Measurements from ENCODE around the gene VSIR.

Gene VSIR

DNA sequence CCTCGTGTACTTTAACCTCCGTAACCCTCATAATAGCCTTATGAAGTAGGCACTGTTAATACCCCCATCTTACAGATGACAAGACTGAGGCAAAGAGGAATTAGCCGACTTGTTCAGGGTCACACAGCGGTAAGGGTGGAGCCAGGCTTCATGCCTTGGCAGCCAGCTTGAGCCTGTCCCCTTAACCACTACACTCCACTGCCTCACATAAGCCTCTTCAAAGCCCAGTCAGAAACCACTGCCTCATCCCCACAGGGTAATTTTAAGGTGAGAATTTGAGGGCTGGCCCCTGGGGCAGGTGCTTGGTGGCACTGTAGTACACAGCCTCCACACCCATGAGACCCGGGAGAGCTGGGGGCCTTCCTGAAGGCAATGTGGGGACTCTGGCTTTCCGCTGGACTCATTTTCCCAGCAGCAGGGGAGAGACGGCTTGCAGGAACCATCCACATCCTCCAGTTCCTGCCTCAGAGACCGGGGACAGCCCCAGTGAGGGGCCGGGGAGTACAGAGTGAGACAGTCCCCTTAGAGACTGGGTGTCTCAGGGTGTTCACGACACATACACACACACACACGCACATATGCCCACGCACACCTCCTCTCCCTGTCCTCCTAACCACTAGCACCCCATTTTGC is 46.1 kb downstream of the VSIR start:
- no peak for DNase-seq (ENCODE audit: insufficient read length, low spot score)
- no peak for FAIRE-seq
- TF ChIP-seq POLR2AphosphoS5 (IDR thresholded peaks at IDR 0.05; ENCODE audit: low read depth, low read length) (no peak), TAF1 (IDR thresholded peaks at IDR 0.05; ENCODE audit: low read depth, low read length) (no peak), POLR2A (IDR thresholded peaks at IDR 0.05; ENCODE audit: low read depth, low read length) (no peak), SPI1 (IDR thresholded peaks at IDR 0.05; ENCODE audit: low read depth, low read length) (no peak), POU2F2 (IDR thresholded peaks at IDR 0.05; ENCODE audit: low read depth, low read length) (no peak), PAX5 (IDR thresholded peaks at IDR 0.05; ENCODE audit: insufficient read depth, low read length, severe bottlenecking) (no peak)

DNA sequence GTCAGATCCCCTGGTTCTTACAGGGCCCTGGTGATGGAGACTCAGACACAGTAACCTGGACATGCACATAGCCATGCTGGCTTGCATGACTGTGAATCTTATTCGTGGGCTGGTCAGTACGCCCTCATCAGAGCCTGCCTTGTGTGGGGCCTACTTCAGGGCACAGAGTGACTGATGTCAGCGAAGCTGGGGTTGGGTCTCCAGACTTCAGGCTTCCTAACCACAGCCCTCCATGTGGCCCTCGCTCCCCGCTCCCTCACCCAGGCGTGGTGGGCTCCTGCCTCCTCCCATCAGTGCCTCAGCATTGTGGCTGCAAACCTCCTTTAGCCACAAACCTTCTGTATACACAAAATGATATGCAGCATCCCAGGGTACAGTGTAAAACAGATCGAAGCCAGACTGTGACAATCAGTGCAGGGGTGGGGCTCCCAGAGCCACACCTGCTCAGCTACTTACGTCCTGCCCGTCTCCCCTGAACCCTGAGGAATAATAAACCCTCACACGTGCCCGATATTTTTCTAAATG is 46.7 kb downstream of the VSIR start:
- no peak for FAIRE-seq
- TF ChIP-seq POLR2A (IDR thresholded peaks at IDR 0.05; ENCODE audit: low read depth, low read length), result no peak
- no peak for TF ChIP-seq TAF1 (IDR thresholded peaks at IDR 0.05; ENCODE audit: low read depth, low read length)
- no peak for TF ChIP-seq POU2F2 (IDR thresholded peaks at IDR 0.05; ENCODE audit: low read depth, low read length)
- no peak for TF ChIP-seq POLR2AphosphoS5 (IDR thresholded peaks at IDR 0.05; ENCODE audit: low read depth, low read length)
- TF ChIP-seq PAX5 (IDR thresholded peaks at IDR 0.05; ENCODE audit: insufficient read depth, low read length, severe bottlenecking), result no peak
- TF ChIP-seq SPI1 (IDR thresholded peaks at IDR 0.05; ENCODE audit: low read depth, low read length), result no peak
- DNase-seq (ENCODE audit: insufficient read length, low spot score), result no peak

DNA sequence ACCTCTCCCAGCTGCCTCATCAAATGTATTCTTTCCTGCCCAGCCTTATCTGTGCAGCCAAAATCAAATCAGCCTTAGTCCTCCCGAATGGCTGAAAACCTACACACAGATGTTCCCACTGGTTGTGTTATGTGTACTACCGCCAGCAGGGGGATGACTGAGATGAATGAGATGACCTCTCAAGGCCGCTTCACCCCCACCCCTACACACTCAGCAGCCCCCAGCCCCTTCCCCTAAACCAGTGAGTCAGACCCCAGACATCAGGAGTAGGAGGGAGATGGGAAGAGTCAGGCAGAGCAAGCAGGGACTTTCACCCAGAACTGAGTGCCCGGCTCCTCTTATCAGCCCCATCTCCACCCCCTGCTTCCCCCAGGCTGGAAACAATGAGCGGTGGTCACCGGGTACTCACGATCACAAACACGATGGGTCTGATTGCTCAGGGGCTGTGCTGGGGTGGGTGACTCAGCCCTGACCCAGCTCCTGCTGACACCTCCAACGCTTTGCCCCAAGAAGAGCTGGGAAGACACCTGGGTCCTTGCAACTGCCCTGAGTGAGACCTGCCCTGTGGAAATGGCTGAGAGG is 47.2 kb downstream of the VSIR start:
- DNase-seq (ENCODE audit: insufficient read length, low spot score) (no peak), FAIRE-seq (no peak)
- TF ChIP-seq POLR2A (IDR thresholded peaks at IDR 0.05; ENCODE audit: low read depth, low read length), result no peak
- TF ChIP-seq PAX5 (IDR thresholded peaks at IDR 0.05; ENCODE audit: insufficient read depth, low read length, severe bottlenecking), result no peak
- TF ChIP-seq POLR2AphosphoS5 (IDR thresholded peaks at IDR 0.05; ENCODE audit: low read depth, low read length), result no peak
- TF ChIP-seq TAF1 (IDR thresholded peaks at IDR 0.05; ENCODE audit: low read depth, low read length), result no peak
- no peak for TF ChIP-seq SPI1 (IDR thresholded peaks at IDR 0.05; ENCODE audit: low read depth, low read length)
- no peak for TF ChIP-seq POU2F2 (IDR thresholded peaks at IDR 0.05; ENCODE audit: low read depth, low read length)

DNA sequence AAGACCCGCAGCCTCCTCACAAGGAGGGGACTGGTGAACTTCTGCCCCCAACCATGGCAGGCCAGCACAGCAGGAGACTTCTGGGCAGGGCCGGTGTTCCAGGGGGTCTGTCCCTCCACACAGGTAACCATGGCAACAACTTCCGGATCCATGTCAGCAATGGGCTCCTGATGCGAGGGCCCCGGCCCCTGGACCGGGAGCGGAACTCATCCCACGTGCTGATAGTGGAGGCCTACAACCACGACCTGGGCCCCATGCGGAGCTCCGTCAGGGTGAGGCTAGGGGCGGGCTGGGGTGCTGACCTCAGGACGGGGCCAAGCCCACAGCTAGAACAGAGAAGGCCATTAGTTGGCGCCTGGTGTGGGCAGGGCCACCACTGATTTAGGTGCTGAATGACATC is 48.1 kb downstream of the VSIR start:
- FAIRE-seq (no peak), DNase-seq (ENCODE audit: insufficient read length, low spot score) (no peak)
- TF ChIP-seq POU2F2 (IDR thresholded peaks at IDR 0.05; ENCODE audit: low read depth, low read length) (no peak), PAX5 (IDR thresholded peaks at IDR 0.05; ENCODE audit: insufficient read depth, low read length, severe bottlenecking) (no peak), POLR2A (IDR thresholded peaks at IDR 0.05; ENCODE audit: low read depth, low read length) (no peak), POLR2AphosphoS5 (IDR thresholded peaks at IDR 0.05; ENCODE audit: low read depth, low read length) (no peak), TAF1 (IDR thresholded peaks at IDR 0.05; ENCODE audit: low read depth, low read length) (no peak), SPI1 (IDR thresholded peaks at IDR 0.05; ENCODE audit: low read depth, low read length) (no peak)

DNA sequence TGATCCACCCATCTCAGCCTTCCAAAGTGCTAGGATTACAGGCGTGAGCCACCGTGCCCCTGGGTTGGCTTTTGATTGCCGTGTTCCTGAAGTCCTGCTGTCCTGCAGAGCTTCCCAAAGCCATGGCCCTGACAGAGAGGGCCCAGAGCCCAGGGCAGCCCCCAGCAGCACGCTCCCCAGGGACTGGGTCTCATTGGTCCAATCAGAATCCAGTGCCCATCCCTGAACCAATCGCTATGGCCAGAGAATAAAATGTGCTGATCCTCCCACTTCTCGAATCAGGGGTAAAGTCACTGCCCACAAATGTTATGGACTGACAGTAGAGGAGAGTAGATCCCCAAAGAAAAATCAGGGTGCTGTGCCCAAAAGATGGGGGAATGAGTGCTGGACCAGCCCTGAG is 48.8 kb downstream of the VSIR start:
- FAIRE-seq (no peak), DNase-seq (ENCODE audit: insufficient read length, low spot score) (no peak)
- no peak for TF ChIP-seq TAF1 (IDR thresholded peaks at IDR 0.05; ENCODE audit: low read depth, low read length)
- TF ChIP-seq POLR2A (IDR thresholded peaks at IDR 0.05; ENCODE audit: low read depth, low read length), result no peak
- TF ChIP-seq PAX5 (IDR thresholded peaks at IDR 0.05; ENCODE audit: insufficient read depth, low read length, severe bottlenecking), result no peak
- TF ChIP-seq POU2F2 (IDR thresholded peaks at IDR 0.05; ENCODE audit: low read depth, low read length), result no peak
- no peak for TF ChIP-seq SPI1 (IDR thresholded peaks at IDR 0.05; ENCODE audit: low read depth, low read length)
- TF ChIP-seq POLR2AphosphoS5 (IDR thresholded peaks at IDR 0.05; ENCODE audit: low read depth, low read length), result no peak

DNA sequence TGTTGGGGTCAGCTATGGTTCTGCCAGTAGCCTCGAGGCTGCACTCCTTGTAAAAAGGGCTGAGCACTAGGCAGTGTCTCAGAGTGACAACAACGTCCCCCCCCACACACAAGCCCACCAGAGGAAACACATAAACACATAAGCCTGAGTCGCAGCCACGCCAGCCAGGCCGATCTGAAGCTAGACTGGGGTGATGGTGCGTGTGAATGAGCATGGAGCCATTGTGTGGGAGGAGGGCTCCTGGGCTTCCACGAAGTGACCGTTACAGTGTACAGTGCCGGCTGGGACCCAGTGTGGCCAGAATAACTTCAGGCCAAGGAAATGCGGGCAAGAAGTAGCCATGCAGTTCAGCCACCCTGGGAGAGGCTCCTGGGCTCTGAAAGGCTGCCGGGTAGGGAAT is 50.0 kb downstream of the VSIR start:
- TF ChIP-seq POLR2A (IDR thresholded peaks at IDR 0.05; ENCODE audit: low read depth, low read length), result no peak
- TF ChIP-seq PAX5 (IDR thresholded peaks at IDR 0.05; ENCODE audit: insufficient read depth, low read length, severe bottlenecking), result no peak
- TF ChIP-seq SPI1 (IDR thresholded peaks at IDR 0.05; ENCODE audit: low read depth, low read length), result no peak
- TF ChIP-seq POLR2AphosphoS5 (IDR thresholded peaks at IDR 0.05; ENCODE audit: low read depth, low read length), result no peak
- no peak for TF ChIP-seq POU2F2 (IDR thresholded peaks at IDR 0.05; ENCODE audit: low read depth, low read length)
- TF ChIP-seq TAF1 (IDR thresholded peaks at IDR 0.05; ENCODE audit: low read depth, low read length), result no peak
- no peak for DNase-seq (ENCODE audit: insufficient read length, low spot score)
- no peak for FAIRE-seq

DNA sequence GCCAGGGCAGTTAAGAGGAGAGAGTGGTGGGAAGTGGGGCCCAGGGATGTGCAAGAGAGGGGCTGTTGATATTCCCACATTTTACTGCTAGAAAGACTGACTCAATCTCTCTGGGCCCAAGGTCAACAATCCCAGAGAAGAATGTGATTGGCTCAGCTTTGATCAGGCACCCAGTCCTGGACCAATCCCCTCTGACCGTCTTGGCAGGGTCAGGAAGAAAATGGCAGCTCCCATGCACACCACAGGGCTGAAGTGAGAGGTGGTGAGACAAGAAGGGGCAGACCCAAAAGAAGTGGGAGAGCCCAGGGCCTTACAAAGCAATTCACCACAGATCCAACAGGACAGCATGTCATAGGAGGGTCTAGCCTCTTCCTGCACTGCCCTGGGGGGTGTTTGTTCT is 50.5 kb downstream of the VSIR start:
- FAIRE-seq (no peak), DNase-seq (ENCODE audit: insufficient read length, low spot score) (no peak)
- TF ChIP-seq POLR2AphosphoS5 (IDR thresholded peaks at IDR 0.05; ENCODE audit: low read depth, low read length), result no peak
- TF ChIP-seq TAF1 (IDR thresholded peaks at IDR 0.05; ENCODE audit: low read depth, low read length), result no peak
- no peak for TF ChIP-seq POU2F2 (IDR thresholded peaks at IDR 0.05; ENCODE audit: low read depth, low read length)
- TF ChIP-seq POLR2A (IDR thresholded peaks at IDR 0.05; ENCODE audit: low read depth, low read length), result no peak
- TF ChIP-seq SPI1 (IDR thresholded peaks at IDR 0.05; ENCODE audit: low read depth, low read length), result no peak
- no peak for TF ChIP-seq PAX5 (IDR thresholded peaks at IDR 0.05; ENCODE audit: insufficient read depth, low read length, severe bottlenecking)

DNA sequence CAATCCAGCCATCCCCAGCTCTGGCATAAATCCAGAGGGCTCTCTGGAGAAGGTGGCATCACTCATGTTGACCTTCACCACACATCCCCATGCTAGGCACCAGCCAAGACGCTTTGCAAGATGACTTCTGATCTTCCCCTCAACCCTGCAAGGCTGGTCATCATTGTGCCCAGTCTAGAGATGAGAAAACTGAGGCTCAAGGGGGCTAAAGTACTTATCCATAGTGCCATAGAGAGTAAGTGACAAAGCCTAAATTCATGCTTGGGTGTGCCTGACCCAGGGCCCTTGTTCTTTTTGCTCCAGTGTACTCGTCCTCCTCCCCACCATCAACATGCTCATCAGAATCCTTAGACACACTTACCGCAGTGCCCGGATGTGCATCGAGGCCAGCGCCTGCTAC is 52.0 kb downstream of the VSIR start:
- FAIRE-seq (no peak), DNase-seq (ENCODE audit: insufficient read length, low spot score) (no peak)
- TF ChIP-seq TAF1 (IDR thresholded peaks at IDR 0.05; ENCODE audit: low read depth, low read length) (no peak), POLR2AphosphoS5 (IDR thresholded peaks at IDR 0.05; ENCODE audit: low read depth, low read length) (no peak), PAX5 (IDR thresholded peaks at IDR 0.05; ENCODE audit: insufficient read depth, low read length, severe bottlenecking) (no peak), POLR2A (IDR thresholded peaks at IDR 0.05; ENCODE audit: low read depth, low read length) (no peak), SPI1 (IDR thresholded peaks at IDR 0.05; ENCODE audit: low read depth, low read length) (no peak), POU2F2 (IDR thresholded peaks at IDR 0.05; ENCODE audit: low read depth, low read length) (no peak)

DNA sequence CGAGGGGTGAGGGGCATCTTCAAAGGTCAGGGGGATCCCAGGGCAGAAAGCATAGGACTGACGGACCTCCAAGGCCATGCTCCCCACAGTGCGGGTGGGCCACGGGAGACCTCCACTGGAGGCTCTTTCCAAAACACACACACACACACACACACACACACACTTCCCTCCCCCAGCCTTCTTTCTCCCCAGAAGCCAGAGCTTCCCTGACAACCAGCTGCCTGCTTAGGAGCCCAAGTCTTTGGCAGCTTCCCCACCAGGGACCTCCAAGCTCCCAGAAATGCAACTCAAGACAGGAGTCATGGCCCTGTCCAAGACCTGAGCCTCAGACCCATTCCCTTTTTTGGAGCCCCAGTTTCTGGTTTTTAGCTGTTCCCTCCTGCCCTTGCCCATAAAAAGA is 53.0 kb downstream of the VSIR start:
- no peak for DNase-seq (ENCODE audit: insufficient read length, low spot score)
- FAIRE-seq, result no peak
- TF ChIP-seq POU2F2 (IDR thresholded peaks at IDR 0.05; ENCODE audit: low read depth, low read length) (no peak), TAF1 (IDR thresholded peaks at IDR 0.05; ENCODE audit: low read depth, low read length) (no peak), POLR2A (IDR thresholded peaks at IDR 0.05; ENCODE audit: low read depth, low read length) (no peak), SPI1 (IDR thresholded peaks at IDR 0.05; ENCODE audit: low read depth, low read length) (no peak), POLR2AphosphoS5 (IDR thresholded peaks at IDR 0.05; ENCODE audit: low read depth, low read length) (no peak), PAX5 (IDR thresholded peaks at IDR 0.05; ENCODE audit: insufficient read depth, low read length, severe bottlenecking) (no peak)
